Measurements from ENCODE around the gene ITGB3BP. TPM values are rescaled to one million over a fixed set of nuclear protein-coding genes. Genes with fewer than 3 reads are reported as not detected.
A peak's percentile ranks its signal among the peaks of the same experiment; 100 is the strongest.

The ITGB3BP gene
- total and polyA plus RNA-seq, 4 donors, result 5.7 to 15.2 (median 7.5) TPM

GRCh38 chr1:63524201-63524600 lies 1.2 kb upstream of the ITGB3BP start:
- Histone ChIP-seq H3K9ac (ENCODE audit: low read depth in 1 of 2, low read length in 2 of 2) (peak overlapping the region; percentile 76 to 77), H3K27ac (ENCODE audit: low read depth in 1 of 2, low read length in 2 of 2) (no peak overlapping the region), H3K36me3 (ENCODE audit: control insufficient read depth in 4 of 4, insufficient read depth in 3 of 4, low read depth in 1 of 4, low read length in 3 of 4) (no peaks in the 10 kb centered on the region), H3K4me3 (ENCODE audit: low read depth in 1 of 3, low read length in 3 of 3) (peak overlapping the region in 2 of 3 donors; percentile 73 to 77), H3K27me3 (ENCODE audit: control insufficient read depth in 4 of 4, insufficient read depth in 4 of 4, low read length in 3 of 4) (no peaks in the 10 kb centered on the region), H3K4me1 (ENCODE audit: control insufficient read depth in 4 of 4, insufficient read depth in 4 of 4, low read length in 3 of 4) (peaks cover 0 to 20% (median 14%) of the 10 kb centered on the region in 4 donors), H3K9me3 (ENCODE audit: control insufficient read depth in 4 of 4, low read length in 3 of 4) (no peaks in the 10 kb centered on the region)
- WGBS, result 71% methylated on average over 3 of the region's 3 CpGs
- TF ChIP-seq EGR1 (IDR thresholded peaks at IDR 0.05; ENCODE audit: low read depth in 2 of 2) (no peak), CTCF (IDR thresholded peaks at IDR 0.05; ENCODE audit: low read depth, low read length, missing input control) (no peak), FOXA1 (IDR thresholded peaks at IDR 0.05) (no peak), RAD21 (IDR thresholded peaks at IDR 0.05) (no peak), GABPA (IDR thresholded peaks at IDR 0.05 in 1 of 2, conservative IDR thresholded peaks at IDR 0.05 in 1 of 2) (no peak), HNF4G (IDR thresholded peaks at IDR 0.05) (no peak), JUND (IDR thresholded peaks at IDR 0.05) (no peak), ZBTB33 (IDR thresholded peaks at IDR 0.05) (no peak), TAF1 (conservative IDR thresholded peaks at IDR 0.05) (no peak)
- TF ChIP-seq, protein P1, sequence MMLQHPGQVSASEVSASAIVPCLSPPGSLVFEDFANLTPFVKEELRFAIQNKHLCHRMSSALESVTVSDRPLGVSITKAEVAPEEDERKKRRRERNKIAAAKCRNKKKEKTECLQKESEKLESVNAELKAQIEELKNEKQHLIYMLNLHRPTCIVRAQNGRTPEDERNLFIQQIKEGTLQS (IDR thresholded peaks at IDR 0.05), result no peak
- DNase-seq (ENCODE audit: low spot score), result no peak

GRCh38 chr1:63523738-63524137 lies 713 bp upstream of the ITGB3BP start:
- H3K9me3 ChIP-seq (ENCODE audit: control insufficient read depth in 4 of 4, low read length in 3 of 4), result no peaks in the 10 kb centered on the region
- peak overlapping the region; percentile 76 to 77 for H3K9ac ChIP-seq (ENCODE audit: low read depth in 1 of 2, low read length in 2 of 2)
- peak overlapping the region; percentile 82 to 87 for H3K27ac ChIP-seq (ENCODE audit: low read depth in 1 of 2, low read length in 2 of 2)
- WGBS, result 1% methylated on average over 11 of the region's 11 CpGs
- no peaks in the 10 kb centered on the region for H3K36me3 ChIP-seq (ENCODE audit: control insufficient read depth in 4 of 4, insufficient read depth in 3 of 4, low read depth in 1 of 4, low read length in 3 of 4)
- peak overlapping the region; percentile 73 to 77 (median 77) for H3K4me3 ChIP-seq (ENCODE audit: low read depth in 1 of 3, low read length in 3 of 3)
- H3K27me3 ChIP-seq (ENCODE audit: control insufficient read depth in 4 of 4, insufficient read depth in 4 of 4, low read length in 3 of 4), result no peaks in the 10 kb centered on the region
- DNase-seq (ENCODE audit: low spot score), result no peak
- TF ChIP-seq FOXA2 (IDR thresholded peaks at IDR 0.05) (no peak), NR2F2 (IDR thresholded peaks at IDR 0.05) (no peak), HNF4G (IDR thresholded peaks at IDR 0.05) (no peak), ZBTB33 (IDR thresholded peaks at IDR 0.05) (no peak), REST (IDR thresholded peaks at IDR 0.05) (no peak), YY1 (IDR thresholded peaks at IDR 0.05) (no peak), HNF4A (conservative IDR thresholded peaks at IDR 0.05) (no peak), RXRA (IDR thresholded peaks at IDR 0.05) (no peak), RAD21 (IDR thresholded peaks at IDR 0.05) (no peak), FOXA1 (IDR thresholded peaks at IDR 0.05) (no peak), EGR1 (IDR thresholded peaks at IDR 0.05; ENCODE audit: low read depth in 2 of 2) (no peak), JUND (IDR thresholded peaks at IDR 0.05) (no peak), CTCF (IDR thresholded peaks at IDR 0.05; ENCODE audit: low read depth, low read length, missing input control) (no peak)
- TF ChIP-seq, protein P1 (IDR thresholded peaks at IDR 0.05), result no peak
- peaks cover 0 to 20% (median 14%) of the 10 kb centered on the region in 4 donors for H3K4me1 ChIP-seq (ENCODE audit: control insufficient read depth in 4 of 4, insufficient read depth in 4 of 4, low read length in 3 of 4)

Measured in liver (tissue), 9 donors.